Kidney epithelial cell (primary cell): ENCODE measurements around the gene UBE2E3. TPM values are rescaled to one million over a fixed set of nuclear protein-coding genes. Genes with fewer than 3 reads are reported as not detected.

ENCODE experiments used
- DNase-seq: peaks from one replicate; pipeline ENCODE4 v3.0.0-alpha.2; 2010; ENCODE audit warnings: low read depth
- H3K27me3 ChIP-seq: 2 replicates; pipeline ENCODE4 v1.6.0; 2011; ENCODE audit warnings: low read length; ENCODE audit not compliant: control insufficient read depth, insufficient read depth
- H3K36me3 ChIP-seq: 2 replicates; pipeline ENCODE4 v1.5.1; 2011; ENCODE audit warnings: low read length; ENCODE audit not compliant: control insufficient read depth, insufficient read depth
- H3K4me3 ChIP-seq: 2 replicates; pipeline ENCODE4 v1.5.1; 2011; ENCODE audit warnings: low read depth, mild to moderate bottlenecking, control low read depth, low read length
- CTCF ChIP-seq: IDR thresholded peaks from 2 replicates; pipeline ENCODE4 v1.5.1; 2011; ENCODE audit warnings: mild to moderate bottlenecking, moderate library complexity, low read length, control low read depth, inconsistent platforms; ENCODE audit not compliant: insufficient read depth, poor library complexity, severe bottlenecking
- total RNA-seq: library from RNA; depleted of rRNA; stranded (reverse); fragments of >200 nt; gene quantifications from 2 replicates; pipeline ENCODE4 v1.2.3, GENCODE V29; 2015

UBE2E3 gene
- total RNA-seq, 1 donor from 2014 or later = 84.7 TPM

- no peak for TF ChIP-seq CTCF
Measured at GRCh38 chr2:180990794-180991193, 10.4 kb downstream of the UBE2E3 start.

GRCh38 chr2:180991361-180991760, 11.0 kb downstream of the UBE2E3 start:
- no peak for DNase-seq
- Histone ChIP-seq H3K27me3 (no peaks in the 10 kb centered on the region), H3K4me3 (no peak overlapping the region), H3K36me3 (no peaks in the 10 kb centered on the region)
- TF ChIP-seq CTCF = no peak

More at GRCh38 chr2:180990794-180991193, 10.4 kb downstream of the UBE2E3 start:
- H3K36me3 ChIP-seq = no peaks in the 10 kb centered on the region
- H3K4me3 ChIP-seq = no peak overlapping the region
- no peak for DNase-seq
- no peaks in the 10 kb centered on the region for H3K27me3 ChIP-seq

- Histone ChIP-seq H3K36me3 (no peaks in the 10 kb centered on the region), H3K27me3 (no peaks in the 10 kb centered on the region), H3K4me3 (no peak overlapping the region)
- DNase-seq = no peak
- TF ChIP-seq CTCF = no peak
Measured at GRCh38 chr2:180991820-180992219, 11.4 kb downstream of the UBE2E3 start.

GRCh38 chr2:180992994-180993393, 12.6 kb downstream of the UBE2E3 start:
- Histone ChIP-seq H3K4me3 (no peak overlapping the region), H3K36me3 (no peaks in the 10 kb centered on the region), H3K27me3 (no peaks in the 10 kb centered on the region)
- DNase-seq = no peak
- TF ChIP-seq CTCF = no peak

- no peak overlapping the region for H3K4me3 ChIP-seq
- no peaks in the 10 kb centered on the region for H3K36me3 ChIP-seq
- no peak for TF ChIP-seq CTCF
- no peak for DNase-seq
- H3K27me3 ChIP-seq = no peaks in the 10 kb centered on the region
Measured at GRCh38 chr2:180999274-180999964, 19.0 kb downstream of the UBE2E3 start.

GRCh38 chr2:181004647-181005325, 24.4 kb downstream of the UBE2E3 start:
- no peak for TF ChIP-seq CTCF
- no peak for DNase-seq
- H3K36me3 ChIP-seq = no peaks in the 10 kb centered on the region

More at GRCh38 chr2:181004647-181005325, 24.4 kb downstream of the UBE2E3 start:
- H3K27me3 ChIP-seq = no peaks in the 10 kb centered on the region
- H3K4me3 ChIP-seq = no peak overlapping the region
